ENCODE measurements around the gene GABRA4.

Gene GABRA4

GRCh38 chr4:46993075-46994006 is at the start of gene GABRA4:
TSS of gene GABRA4 (minus strand) at chr4:46993581. CDS start at chr4:46993424, 157 bp downstream.
- DNase-seq: no peak
- in situ Hi-C loops (cut with HindIII; ENCODE audit: low pct_ligation_motif_present, low pct_unique_long_range_greater_than_20kb, low sequenced_read_pairs): no loop called here

GRCh38 chr4:47040828-47041227 is 47.4 kb upstream of the GABRA4 start:
- in situ Hi-C loops (cut with HindIII; ENCODE audit: low pct_ligation_motif_present, low pct_unique_long_range_greater_than_20kb, low sequenced_read_pairs): no loop called here
- no peak for DNase-seq

GRCh38 chr4:47038263-47038662 is 44.9 kb upstream of the GABRA4 start:
- DNase-seq: no peak
- in situ Hi-C loops (cut with HindIII; ENCODE audit: low pct_ligation_motif_present, low pct_unique_long_range_greater_than_20kb, low sequenced_read_pairs): no loop called here

- in situ Hi-C loops (cut with HindIII; ENCODE audit: low pct_ligation_motif_present, low pct_unique_long_range_greater_than_20kb, low sequenced_read_pairs): no loop called here
- peak; percentile 46 for DNase-seq
Observed at GRCh38 chr4:47032405-47033106, 39.2 kb upstream of the GABRA4 start.

GRCh38 chr4:47031751-47032404 is 38.5 kb upstream of the GABRA4 start:
- in situ Hi-C loops (cut with HindIII; ENCODE audit: low pct_ligation_motif_present, low pct_unique_long_range_greater_than_20kb, low sequenced_read_pairs): no loop called here
- DNase-seq: no peak

- in situ Hi-C loops (cut with HindIII; ENCODE audit: low pct_ligation_motif_present, low pct_unique_long_range_greater_than_20kb, low sequenced_read_pairs): no loop called here
- peak; percentile 11 for DNase-seq
Observed at GRCh38 chr4:47031011-47031678, 37.8 kb upstream of the GABRA4 start, which contains the start of gene GABRB1. TSS of gene GABRB1 (plus strand) at chr4:47031567.

GRCh38 chr4:47017494-47017893 is 24.1 kb upstream of the GABRA4 start:
- no peak for DNase-seq
- in situ Hi-C loops (cut with HindIII; ENCODE audit: low pct_ligation_motif_present, low pct_unique_long_range_greater_than_20kb, low sequenced_read_pairs): no loop called here

- DNase-seq: no peak
- in situ Hi-C loops (cut with HindIII; ENCODE audit: low pct_ligation_motif_present, low pct_unique_long_range_greater_than_20kb, low sequenced_read_pairs): no loop called here
Observed at GRCh38 chr4:47017081-47017480, 23.7 kb upstream of the GABRA4 start.

- in situ Hi-C loops (cut with HindIII; ENCODE audit: low pct_ligation_motif_present, low pct_unique_long_range_greater_than_20kb, low sequenced_read_pairs): no loop called here
Observed at GRCh38 chr4:47013373-47013772, 20.0 kb upstream of the GABRA4 start.

GRCh38 chr4:47012676-47013075 is 19.3 kb upstream of the GABRA4 start:
- DNase-seq: peak; percentile 47
- in situ Hi-C loops (cut with HindIII; ENCODE audit: low pct_ligation_motif_present, low pct_unique_long_range_greater_than_20kb, low sequenced_read_pairs): no loop called here

More at GRCh38 chr4:47013373-47013772, 20.0 kb upstream of the GABRA4 start:
- no peak for DNase-seq

GRCh38 chr4:47010912-47011446 is 17.6 kb upstream of the GABRA4 start:
- in situ Hi-C loops (cut with HindIII; ENCODE audit: low pct_ligation_motif_present, low pct_unique_long_range_greater_than_20kb, low sequenced_read_pairs): no loop called here

GRCh38 chr4:47010347-47010911 is 17.0 kb upstream of the GABRA4 start:
- no peak for DNase-seq
- in situ Hi-C loops (cut with HindIII; ENCODE audit: low pct_ligation_motif_present, low pct_unique_long_range_greater_than_20kb, low sequenced_read_pairs): no loop called here

More at GRCh38 chr4:47010912-47011446, 17.6 kb upstream of the GABRA4 start:
- peak; percentile 8 for DNase-seq

- in situ Hi-C loops (cut with HindIII; ENCODE audit: low pct_ligation_motif_present, low pct_unique_long_range_greater_than_20kb, low sequenced_read_pairs): no loop called here
- DNase-seq: peak; percentile 8
Observed at GRCh38 chr4:47002580-47002979, 9.2 kb upstream of the GABRA4 start.

GRCh38 chr4:47000406-47000805 is 7.0 kb upstream of the GABRA4 start:
- in situ Hi-C loops (cut with HindIII; ENCODE audit: low pct_ligation_motif_present, low pct_unique_long_range_greater_than_20kb, low sequenced_read_pairs): no loop called here
- DNase-seq: no peak

- in situ Hi-C loops (cut with HindIII; ENCODE audit: low pct_ligation_motif_present, low pct_unique_long_range_greater_than_20kb, low sequenced_read_pairs): no loop called here
- DNase-seq: no peak
Observed at GRCh38 chr4:46999566-46999965, 6.2 kb upstream of the GABRA4 start.

GRCh38 chr4:46994007-46994405 is 625 bp upstream of the GABRA4 start:
- in situ Hi-C loops (cut with HindIII; ENCODE audit: low pct_ligation_motif_present, low pct_unique_long_range_greater_than_20kb, low sequenced_read_pairs): no loop called here
- DNase-seq: no peak

GRCh38 chr4:46992338-46992737 is 1.0 kb downstream of the GABRA4 start:
- DNase-seq: no peak
- in situ Hi-C loops (cut with HindIII; ENCODE audit: low pct_ligation_motif_present, low pct_unique_long_range_greater_than_20kb, low sequenced_read_pairs): no loop called here
